Measurements from ENCODE around the gene HSPA12A. TPM values are rescaled to one million over a fixed set of nuclear protein-coding genes. Genes with fewer than 3 reads are reported as not detected.

Gene HSPA12A
- total RNA-seq, 1 donor from 2014 or later, result 13.7 TPM

DNA sequence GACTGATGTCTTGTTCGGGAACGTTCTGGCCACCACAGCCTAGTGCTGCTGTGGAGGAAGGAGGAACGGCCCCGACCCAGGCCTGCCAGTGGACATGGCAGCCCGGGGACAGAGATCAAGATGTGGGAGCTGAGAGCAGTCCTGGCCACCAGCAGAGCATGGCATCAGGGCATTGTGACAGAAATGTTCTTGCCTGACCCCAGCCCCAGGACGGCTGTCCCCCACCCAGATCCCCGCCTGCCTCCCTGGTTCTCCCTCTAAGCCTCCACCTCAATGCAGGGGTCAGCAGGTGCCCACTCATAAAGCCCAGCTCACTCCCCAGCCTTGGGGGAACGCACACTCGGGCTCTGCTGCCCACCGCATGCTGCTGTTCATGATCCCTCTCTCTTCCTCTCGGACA is 42.9 kb upstream of the HSPA12A start:
- H3K4me3 ChIP-seq (ENCODE audit: low read depth, low read length), result no peak overlapping the region
- H3K36me3 ChIP-seq (ENCODE audit: control insufficient read depth, insufficient read depth, low read length), result no peaks in the 10 kb centered on the region
- TF ChIP-seq, protein P1, sequence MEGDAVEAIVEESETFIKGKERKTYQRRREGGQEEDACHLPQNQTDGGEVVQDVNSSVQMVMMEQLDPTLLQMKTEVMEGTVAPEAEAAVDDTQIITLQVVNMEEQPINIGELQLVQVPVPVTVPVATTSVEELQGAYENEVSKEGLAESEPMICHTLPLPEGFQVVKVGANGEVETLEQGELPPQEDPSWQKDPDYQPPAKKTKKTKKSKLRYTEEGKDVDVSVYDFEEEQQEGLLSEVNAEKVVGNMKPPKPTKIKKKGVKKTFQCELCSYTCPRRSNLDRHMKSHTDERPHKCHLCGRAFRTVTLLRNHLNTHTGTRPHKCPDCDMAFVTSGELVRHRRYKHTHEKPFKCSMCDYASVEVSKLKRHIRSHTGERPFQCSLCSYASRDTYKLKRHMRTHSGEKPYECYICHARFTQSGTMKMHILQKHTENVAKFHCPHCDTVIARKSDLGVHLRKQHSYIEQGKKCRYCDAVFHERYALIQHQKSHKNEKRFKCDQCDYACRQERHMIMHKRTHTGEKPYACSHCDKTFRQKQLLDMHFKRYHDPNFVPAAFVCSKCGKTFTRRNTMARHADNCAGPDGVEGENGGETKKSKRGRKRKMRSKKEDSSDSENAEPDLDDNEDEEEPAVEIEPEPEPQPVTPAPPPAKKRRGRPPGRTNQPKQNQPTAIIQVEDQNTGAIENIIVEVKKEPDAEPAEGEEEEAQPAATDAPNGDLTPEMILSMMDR (IDR thresholded peaks at IDR 0.05; ENCODE audit: insufficient read depth, low read length, poor library complexity, severe bottlenecking), result no peak
- H3K27me3 ChIP-seq (ENCODE audit: control insufficient read depth, insufficient read depth, low read length), result no peaks in the 10 kb centered on the region
- no peak for DNase-seq (ENCODE audit: low read depth)

DNA sequence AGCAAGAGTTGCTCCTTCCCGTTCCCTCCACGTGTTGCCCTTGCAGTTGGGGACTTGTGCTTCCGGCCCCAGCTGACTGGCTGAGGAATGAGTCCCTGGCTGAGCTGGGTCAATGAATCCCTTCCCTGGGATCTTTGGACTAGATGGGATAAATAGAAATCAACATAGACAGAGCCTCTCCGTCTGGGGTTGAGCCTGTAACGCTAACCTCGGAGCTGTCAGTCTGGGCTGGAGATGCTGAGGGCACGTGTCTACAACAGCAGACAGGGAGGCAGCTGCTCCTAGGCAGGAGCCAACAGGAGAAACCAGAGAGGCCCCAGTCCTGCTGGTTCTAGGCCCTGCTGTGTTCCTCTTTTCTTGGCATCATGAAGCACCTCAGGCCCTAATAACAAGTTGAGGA is 42.3 kb upstream of the HSPA12A start:
- Histone ChIP-seq H3K36me3 (ENCODE audit: control insufficient read depth, insufficient read depth, low read length) (no peaks in the 10 kb centered on the region), H3K4me3 (ENCODE audit: low read depth, low read length) (no peak overlapping the region), H3K27me3 (ENCODE audit: control insufficient read depth, insufficient read depth, low read length) (no peaks in the 10 kb centered on the region)
- TF ChIP-seq, protein P1 (IDR thresholded peaks at IDR 0.05; ENCODE audit: insufficient read depth, low read length, poor library complexity, severe bottlenecking), result no peak
- DNase-seq (ENCODE audit: low read depth), result no peak

DNA sequence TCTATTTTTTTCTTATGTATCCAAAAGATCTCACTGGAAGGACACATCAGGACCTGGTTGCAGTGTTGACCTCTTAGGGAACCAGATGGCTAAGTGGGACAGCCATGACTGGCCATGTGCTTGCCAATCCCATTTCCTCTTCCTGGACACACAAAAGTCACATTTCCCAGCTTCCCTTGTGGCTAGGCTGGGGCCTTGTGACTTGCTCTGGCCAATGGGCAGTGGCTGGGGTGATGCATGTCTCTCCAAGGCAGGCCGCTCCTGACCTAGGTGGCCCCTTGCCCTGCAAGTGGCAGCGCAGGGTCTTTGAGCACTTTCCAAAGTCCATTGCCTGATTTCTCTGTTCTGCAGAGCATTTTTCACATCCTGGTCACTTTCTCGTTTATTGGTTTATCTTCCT is 41.7 kb upstream of the HSPA12A start:
- no peak overlapping the region for H3K4me3 ChIP-seq (ENCODE audit: low read depth, low read length)
- TF ChIP-seq, protein P1 (IDR thresholded peaks at IDR 0.05; ENCODE audit: insufficient read depth, low read length, poor library complexity, severe bottlenecking), result no peak
- H3K27me3 ChIP-seq (ENCODE audit: control insufficient read depth, insufficient read depth, low read length), result no peaks in the 10 kb centered on the region
- H3K36me3 ChIP-seq (ENCODE audit: control insufficient read depth, insufficient read depth, low read length), result no peaks in the 10 kb centered on the region
- DNase-seq (ENCODE audit: low read depth), result no peak

DNA sequence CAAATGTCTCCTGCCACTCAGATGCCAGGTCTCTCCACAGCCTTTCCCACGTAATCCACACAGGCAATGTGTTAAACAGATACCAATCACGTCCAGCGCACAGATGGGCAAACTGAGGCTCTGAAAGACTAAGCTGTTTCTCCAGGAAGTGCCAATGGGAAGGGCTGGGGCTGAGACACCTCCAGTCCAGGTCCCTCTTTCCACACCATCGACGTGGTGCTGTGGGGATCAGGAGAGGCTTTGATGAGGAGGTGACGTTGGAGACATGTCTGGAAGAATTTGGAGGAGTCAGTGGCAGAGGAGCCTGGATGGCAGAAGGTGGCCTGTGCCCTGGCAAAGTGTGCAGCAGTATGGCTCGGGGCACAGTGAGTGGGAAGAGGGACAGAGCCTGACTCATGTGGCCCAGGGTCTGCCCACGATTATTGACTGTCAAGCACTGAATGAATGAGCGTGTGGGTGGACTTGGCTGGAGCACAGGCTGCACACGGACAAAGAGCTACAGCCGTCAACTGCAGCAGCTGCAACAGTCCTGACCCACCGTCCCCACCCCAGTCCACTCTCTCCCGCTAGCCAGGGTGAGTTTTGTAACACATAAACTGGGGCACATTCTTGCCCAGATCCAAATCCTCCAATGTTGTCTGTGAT is 40.8 kb upstream of the HSPA12A start:
- DNase-seq (ENCODE audit: low read depth), result no peak

DNA sequence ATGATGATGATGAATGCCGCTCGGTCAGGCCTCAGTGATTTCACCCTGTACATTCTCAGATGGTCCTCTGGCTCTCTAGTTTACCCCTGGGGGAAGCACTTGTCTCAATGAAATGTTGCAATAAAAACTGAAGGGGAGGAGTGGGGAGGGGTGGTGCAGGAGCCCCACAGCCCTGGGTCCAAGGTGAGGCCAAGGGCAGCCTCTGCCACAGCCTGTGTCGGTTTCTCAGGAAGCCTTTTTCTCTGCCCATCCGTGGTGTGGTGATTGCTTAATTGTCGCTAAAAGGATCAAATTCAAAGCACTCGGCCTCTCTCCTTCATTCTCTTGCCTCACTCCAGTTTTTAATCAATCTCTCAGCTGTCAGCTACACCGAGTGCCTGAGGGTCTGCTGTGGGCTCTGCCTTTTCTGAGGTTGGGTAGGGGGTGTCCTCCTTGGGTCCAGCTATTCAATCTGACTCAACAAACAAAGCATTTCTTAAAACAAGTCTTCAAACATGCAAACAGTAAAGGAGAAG is 39.1 kb upstream of the HSPA12A start:
- DNase-seq (ENCODE audit: low read depth), result no peak
- Histone ChIP-seq H3K27me3 (ENCODE audit: control insufficient read depth, insufficient read depth, low read length) (no peaks in the 10 kb centered on the region), H3K36me3 (ENCODE audit: control insufficient read depth, insufficient read depth, low read length) (no peaks in the 10 kb centered on the region), H3K4me3 (ENCODE audit: low read depth, low read length) (no peak overlapping the region)
- TF ChIP-seq, protein P1 (IDR thresholded peaks at IDR 0.05; ENCODE audit: insufficient read depth, low read length, poor library complexity, severe bottlenecking), result no peak

More for the DNA sequence above, 40.8 kb upstream of the HSPA12A start:
- TF ChIP-seq, protein P1 (IDR thresholded peaks at IDR 0.05; ENCODE audit: insufficient read depth, low read length, poor library complexity, severe bottlenecking), result no peak
- H3K36me3 ChIP-seq (ENCODE audit: control insufficient read depth, insufficient read depth, low read length), result no peaks in the 10 kb centered on the region
- H3K27me3 ChIP-seq (ENCODE audit: control insufficient read depth, insufficient read depth, low read length), result no peaks in the 10 kb centered on the region
- H3K4me3 ChIP-seq (ENCODE audit: low read depth, low read length), result no peak overlapping the region

DNA sequence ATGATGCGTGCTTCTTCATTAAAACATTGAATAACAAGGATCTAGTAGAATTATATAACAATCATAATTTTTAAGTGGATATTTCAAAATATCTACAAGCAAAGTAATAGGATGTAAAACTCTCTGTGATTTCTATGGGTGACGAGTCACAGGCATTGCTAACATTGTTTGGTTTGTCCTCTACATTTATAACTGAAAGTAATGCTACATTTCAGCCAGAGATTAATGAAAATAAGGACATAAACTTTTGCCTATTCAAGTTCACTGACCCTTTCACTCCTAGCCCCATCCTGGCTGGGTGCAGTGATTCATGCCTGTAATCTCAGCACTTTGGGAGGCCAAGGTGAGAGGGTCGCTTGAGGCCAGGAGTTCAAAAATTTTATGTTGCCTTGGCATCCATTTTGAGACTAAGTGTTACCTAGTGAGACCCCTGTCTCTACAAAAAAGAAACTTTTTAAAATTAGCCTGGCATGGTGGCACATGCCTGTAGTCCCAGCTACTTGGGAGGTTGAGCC is 38.4 kb upstream of the HSPA12A start:
- Histone ChIP-seq H3K4me3 (ENCODE audit: low read depth, low read length) (no peak overlapping the region), H3K27me3 (ENCODE audit: control insufficient read depth, insufficient read depth, low read length) (no peaks in the 10 kb centered on the region), H3K36me3 (ENCODE audit: control insufficient read depth, insufficient read depth, low read length) (no peaks in the 10 kb centered on the region)
- no peak for DNase-seq (ENCODE audit: low read depth)
- TF ChIP-seq, protein P1 (IDR thresholded peaks at IDR 0.05; ENCODE audit: insufficient read depth, low read length, poor library complexity, severe bottlenecking), result no peak

All from kidney epithelial cell (primary cell).